OCI-LY1 (cell line): ENCODE measurements around the gene KBTBD6.

Experiments
- EZH2 ChIP-seq: fragments of 200-600 bp; sonication (generic), shearing (Covaris generic); IDR thresholded peaks from 2 replicates; pipeline ENCODE4 v1.8.0; 2017; ENCODE audit warnings: borderline replicate concordance, mixed run types, mild to moderate bottlenecking, antibody characterized with exemption, low read length, moderate library complexity, mixed read lengths
- TF ChIP-seq, protein P1 (sequence below): fragments of 200-600 bp; sonication (generic), shearing (Covaris generic); IDR thresholded peaks from 2 replicates; pipeline ENCODE4 v1.5.1; 2017; ENCODE audit warnings: mild to moderate bottlenecking, antibody characterized with exemption, low read length, moderate library complexity, mixed read lengths

DNA sequence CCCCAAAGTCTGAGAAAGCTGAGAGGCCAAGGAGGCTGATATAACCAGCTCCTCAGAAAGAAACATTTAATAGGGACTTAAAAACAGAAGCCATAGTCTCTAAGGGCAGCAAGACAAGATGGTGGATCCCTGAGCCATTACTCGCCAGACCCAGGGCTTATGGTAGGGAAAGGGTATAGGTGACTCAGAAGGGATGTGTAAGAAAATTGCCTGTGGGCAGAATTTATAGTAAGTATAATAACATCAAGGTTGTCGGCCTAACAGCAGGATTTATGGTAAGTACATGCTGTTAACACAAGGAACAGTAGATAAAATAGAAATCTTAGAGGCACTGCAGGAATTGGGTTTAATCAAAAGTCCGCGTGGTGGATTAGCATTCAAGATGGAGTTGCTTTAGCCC, 14.7 kb downstream of the KBTBD6 start:
- TF ChIP-seq, protein P1, sequence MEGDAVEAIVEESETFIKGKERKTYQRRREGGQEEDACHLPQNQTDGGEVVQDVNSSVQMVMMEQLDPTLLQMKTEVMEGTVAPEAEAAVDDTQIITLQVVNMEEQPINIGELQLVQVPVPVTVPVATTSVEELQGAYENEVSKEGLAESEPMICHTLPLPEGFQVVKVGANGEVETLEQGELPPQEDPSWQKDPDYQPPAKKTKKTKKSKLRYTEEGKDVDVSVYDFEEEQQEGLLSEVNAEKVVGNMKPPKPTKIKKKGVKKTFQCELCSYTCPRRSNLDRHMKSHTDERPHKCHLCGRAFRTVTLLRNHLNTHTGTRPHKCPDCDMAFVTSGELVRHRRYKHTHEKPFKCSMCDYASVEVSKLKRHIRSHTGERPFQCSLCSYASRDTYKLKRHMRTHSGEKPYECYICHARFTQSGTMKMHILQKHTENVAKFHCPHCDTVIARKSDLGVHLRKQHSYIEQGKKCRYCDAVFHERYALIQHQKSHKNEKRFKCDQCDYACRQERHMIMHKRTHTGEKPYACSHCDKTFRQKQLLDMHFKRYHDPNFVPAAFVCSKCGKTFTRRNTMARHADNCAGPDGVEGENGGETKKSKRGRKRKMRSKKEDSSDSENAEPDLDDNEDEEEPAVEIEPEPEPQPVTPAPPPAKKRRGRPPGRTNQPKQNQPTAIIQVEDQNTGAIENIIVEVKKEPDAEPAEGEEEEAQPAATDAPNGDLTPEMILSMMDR = no peak
- no peak for TF ChIP-seq EZH2
